Hair follicle dermal papilla cell (primary cell): ENCODE measurements around the gene ZNF225. TPM values are rescaled to one million over a fixed set of nuclear protein-coding genes. Genes with fewer than 3 reads are reported as not detected.

Experiments used
- small RNA-seq: library from RNA; depleted of rRNA; stranded (forward); fragments of <200 nt; gene quantifications from one replicate; pipeline ENCODE3, GENCODE V24; 2012
- total RNA-seq: library from RNA; depleted of rRNA; stranded (reverse); fragments of >200 nt; gene quantifications from 2 replicates; pipeline ENCODE4 v1.2.3, GENCODE V29; 2012

The ZNF225 gene
- total RNA-seq, result 5.6 and 6.5 TPM in 2 replicates

GRCh38 chr19:44113138-44113783 is at the start of gene ZNF225:
TSS of gene ZNF225 (plus strand) at chr19:44113399. CDS start at chr19:44115828, 2,429 bp downstream.

GRCh38 chr19:44071824-44072542 is 41.2 kb upstream of the ZNF225 start, which contains the start of gene ZNF284:
TSS of gene ZNF284 (plus strand) at chr19:44072159. CDS start at chr19:44076390, 4,231 bp downstream.

GRCh38 chr19:44093931-44094765 is 19.1 kb upstream of the ZNF225 start, which contains the start of gene ZNF224:
TSS of gene ZNF224 (plus strand) at chr19:44094361. CDS start at chr19:44097874, 3,513 bp downstream.

GRCh38 chr19:44141191-44142058 is 28.2 kb downstream of the ZNF225 start, which contains the start of gene ZNF234:
TSS of gene ZNF234 (plus strand) at chr19:44141554. CDS start at chr19:44144633, 3,079 bp downstream.

GRCh38 chr19:44164673-44165512 is 51.7 kb downstream of the ZNF225 start, which contains the start of gene ZNF226:
TSS of gene ZNF226 (plus strand) at chr19:44165100. CDS start at chr19:44170081, 4,981 bp downstream.

Small RNA genes within 50 kb of the gene (small RNA-seq; reads per million reads assigned to genes)
- not detected for gene RNU6-902P

Other genes starting within 250 kb of the ZNF225 start
- 2.4 and 3.8 TPM in 2 replicates for gene ZNF404, start 229.4 kb upstream of the ZNF225 start, total RNA-seq
- 14.3 and 20.4 TPM in 2 replicates for gene ZNF45, start 178.1 kb upstream of the ZNF225 start, total RNA-seq
- gene ZNF221, start 162.2 kb upstream of the ZNF225 start, total RNA-seq, result 13.1 and 14.4 TPM in 2 replicates
- 8.0 and 13.3 TPM in 2 replicates for gene ZNF155, start 129.2 kb upstream of the ZNF225 start, total RNA-seq
- gene ZNF230, start 110.4 kb upstream of the ZNF225 start, total RNA-seq, result 3.2 and 3.7 TPM in 2 replicates
- 6.2 and 6.9 TPM in 2 replicates for gene ZNF222, start 88.0 kb upstream of the ZNF225 start, total RNA-seq
- gene ZNF223, start 61.4 kb upstream of the ZNF225 start, total RNA-seq, result 5.2 and 6.2 TPM in 2 replicates
- 3.2 and 3.4 TPM in 2 replicates for gene ZNF284, start 41.2 kb upstream of the ZNF225 start, total RNA-seq
- gene ZNF224, start 19.0 kb upstream of the ZNF225 start, total RNA-seq, result 32.1 and 38.9 TPM in 2 replicates
- gene ZNF234, start 28.2 kb downstream of the ZNF225 start, total RNA-seq, result 10.6 and 12.0 TPM in 2 replicates
- 17.6 and 17.8 TPM in 2 replicates for gene ZNF226, start 51.7 kb downstream of the ZNF225 start, total RNA-seq
- 14.9 and 15.7 TPM in 2 replicates for gene ZNF227, start 99.1 kb downstream of the ZNF225 start, total RNA-seq
- gene ZNF233, start 146.5 kb downstream of the ZNF225 start, total RNA-seq, result 1.1 and 1.9 TPM in 2 replicates
- 5.7 and 7.5 TPM in 2 replicates for gene ZNF235, start 191.6 kb downstream of the ZNF225 start, total RNA-seq
- 7.9 and 9.1 TPM in 2 replicates for gene ZNF112, start 243.3 kb downstream of the ZNF225 start, total RNA-seq